GM20000 (cell line): Measurements from ENCODE around the gene USP5.

Experiments used
- DNase-seq: peaks from one replicate; pipeline ENCODE4 v3.0.0; 2012; ENCODE audit warnings: low spot score
- CTCF ChIP-seq: IDR thresholded peaks from 2 replicates; pipeline ENCODE4 v1.5.1; 2012; ENCODE audit warnings: mild to moderate bottlenecking, control low read depth; ENCODE audit errors: extremely low read depth, missing control alignments

USP5 gene

GRCh38 chr12:6817098-6817497 lies 34.9 kb upstream of the USP5 start:
- no peak for DNase-seq

GRCh38 chr12:6817662-6818157 lies 34.2 kb upstream of the USP5 start:
- TF ChIP-seq CTCF, result no peak
- DNase-seq, result no peak

More at GRCh38 chr12:6817098-6817497, 34.9 kb upstream of the USP5 start:
- no peak for TF ChIP-seq CTCF

GRCh38 chr12:6818222-6818621 lies 33.7 kb upstream of the USP5 start:
- no peak for DNase-seq
- TF ChIP-seq CTCF, result no peak

- DNase-seq, result no peak
- TF ChIP-seq CTCF, result no peak
Observed at GRCh38 chr12:6818645-6819044, 33.3 kb upstream of the USP5 start.

GRCh38 chr12:6819106-6820030 lies 32.6 kb upstream of the USP5 start:
- DNase-seq, result no peak
- no peak for TF ChIP-seq CTCF

- TF ChIP-seq CTCF, result no peak
- DNase-seq, result no peak
Observed at GRCh38 chr12:6820166-6820565, 31.8 kb upstream of the USP5 start.

GRCh38 chr12:6821591-6822425 lies 30.1 kb upstream of the USP5 start, which contains the start of gene GPR162:
GPR162 (plus strand) TSS chr12:6821821; CDS start chr12:6823899, 2,078 bp downstream.
- DNase-seq, result no peak
- no peak for TF ChIP-seq CTCF
